ENCODE results near the gene CEP128.

CEP128 gene

DNA sequence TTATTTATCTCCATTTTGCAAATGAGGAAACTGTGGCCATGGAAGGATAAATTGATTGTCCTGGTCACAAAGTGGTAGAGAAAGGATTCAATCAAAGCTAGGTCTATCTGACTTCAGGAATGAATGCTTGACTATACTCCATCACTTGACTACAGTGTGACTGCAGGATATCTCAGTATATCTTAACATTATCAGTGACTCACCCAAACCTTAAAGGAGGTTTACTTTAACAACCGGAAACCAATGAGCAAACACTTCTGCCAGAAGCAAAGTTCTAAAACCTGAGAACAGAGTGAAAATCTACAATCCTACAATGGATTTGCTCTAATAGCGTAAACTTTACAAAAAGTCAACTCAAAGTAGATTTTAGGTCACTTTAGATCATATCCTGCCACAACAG lies 277.0 kb downstream of the CEP128 start:
- DNase-seq (ENCODE audit: low spot score), result no peak

DNA sequence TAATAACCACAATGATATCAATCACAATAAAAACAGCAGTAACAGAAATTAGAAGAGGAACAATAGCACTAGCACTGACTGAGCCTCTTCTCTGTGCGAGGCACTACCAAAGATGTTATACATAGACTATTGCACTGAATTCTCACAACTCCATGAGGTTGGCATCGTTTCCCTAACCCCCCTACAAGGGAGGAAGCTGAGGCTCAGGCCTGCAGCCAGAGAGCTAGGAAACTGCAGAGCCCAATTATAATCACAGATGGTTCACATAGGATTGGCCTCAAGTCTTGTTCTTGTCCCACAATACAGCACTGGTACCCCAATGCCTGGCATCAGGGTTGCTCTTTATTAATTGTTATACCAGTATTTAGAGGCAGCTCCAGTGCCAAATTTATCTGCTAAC lies 278.0 kb downstream of the CEP128 start:
- DNase-seq (ENCODE audit: low spot score), result no peak

DNA sequence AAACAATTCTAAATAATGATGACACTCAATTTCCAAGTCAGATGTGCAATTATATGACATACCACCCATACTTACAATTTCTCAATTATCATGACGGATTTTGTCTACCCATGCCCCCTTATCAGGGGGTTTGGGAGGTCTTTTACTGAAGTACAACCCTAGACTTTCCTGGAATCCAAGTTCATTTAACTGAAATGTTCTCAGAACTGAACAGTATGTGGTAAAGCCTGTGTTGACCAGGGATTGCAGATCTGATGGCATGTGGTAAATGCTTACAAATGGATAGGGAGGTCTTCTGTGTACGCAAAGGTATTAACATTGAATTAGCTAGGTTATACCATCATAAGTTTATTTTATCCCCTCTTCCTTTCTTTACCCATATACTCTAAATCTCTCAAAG lies 281.8 kb downstream of the CEP128 start:
- no peak for DNase-seq (ENCODE audit: low spot score)

DNA sequence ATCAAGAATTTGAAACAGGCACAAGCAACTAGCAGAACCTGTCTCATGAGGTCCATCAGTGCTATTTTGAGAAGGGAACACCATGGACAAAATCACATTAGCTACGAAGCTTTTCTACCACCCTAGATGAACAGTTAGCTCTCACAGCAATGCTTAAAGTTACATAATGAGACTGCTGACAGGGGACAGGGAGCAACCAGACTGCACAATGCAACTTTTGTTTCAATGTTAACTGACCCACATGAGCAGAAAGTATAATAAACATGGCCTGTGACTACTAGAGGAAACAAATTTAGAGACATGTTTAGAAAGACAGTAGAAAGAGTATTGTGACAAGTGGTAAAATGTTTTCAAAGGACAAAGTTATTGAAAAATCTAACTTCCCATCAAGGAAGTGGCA lies 282.8 kb downstream of the CEP128 start:
- DNase-seq (ENCODE audit: low spot score), result no peak

DNA sequence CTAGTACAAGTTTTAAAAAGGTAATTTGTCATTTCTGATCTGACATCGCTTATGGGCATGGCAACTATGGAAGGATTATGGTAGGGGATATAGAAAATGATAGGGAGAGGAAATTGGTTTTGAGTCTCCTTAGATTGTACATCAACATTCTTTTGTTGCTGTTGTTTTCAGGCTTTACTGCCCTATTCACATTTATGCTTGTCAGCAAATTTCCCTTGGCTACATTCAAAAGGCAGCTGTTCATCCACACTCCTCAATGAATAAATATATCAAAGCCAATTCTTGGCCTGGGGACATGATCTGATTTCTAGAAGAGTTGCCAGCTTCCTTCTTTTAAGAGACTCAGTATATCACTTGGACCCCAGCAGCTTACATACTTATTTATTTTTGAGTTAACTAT lies 283.4 kb downstream of the CEP128 start:
- no peak for DNase-seq (ENCODE audit: low spot score)

DNA sequence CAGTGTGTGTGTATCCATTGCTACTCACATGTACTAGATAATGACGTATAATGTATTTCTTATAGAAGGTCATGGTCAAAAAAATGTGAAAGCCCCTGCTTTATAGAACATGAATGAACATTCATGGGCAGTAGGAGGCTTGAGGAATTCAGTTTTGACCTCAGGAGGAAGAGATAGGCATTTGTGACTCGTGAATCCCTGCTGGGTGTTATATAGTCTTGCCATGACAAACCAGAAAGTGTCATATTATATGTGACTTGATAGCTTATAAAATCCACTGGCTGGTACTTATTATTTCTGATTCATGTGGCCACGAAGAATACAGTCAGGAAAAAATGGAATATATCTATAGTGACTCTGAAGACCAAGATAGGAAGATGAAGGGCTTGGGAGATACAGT lies 287.6 kb downstream of the CEP128 start:
- DNase-seq (ENCODE audit: low spot score), result no peak

DNA sequence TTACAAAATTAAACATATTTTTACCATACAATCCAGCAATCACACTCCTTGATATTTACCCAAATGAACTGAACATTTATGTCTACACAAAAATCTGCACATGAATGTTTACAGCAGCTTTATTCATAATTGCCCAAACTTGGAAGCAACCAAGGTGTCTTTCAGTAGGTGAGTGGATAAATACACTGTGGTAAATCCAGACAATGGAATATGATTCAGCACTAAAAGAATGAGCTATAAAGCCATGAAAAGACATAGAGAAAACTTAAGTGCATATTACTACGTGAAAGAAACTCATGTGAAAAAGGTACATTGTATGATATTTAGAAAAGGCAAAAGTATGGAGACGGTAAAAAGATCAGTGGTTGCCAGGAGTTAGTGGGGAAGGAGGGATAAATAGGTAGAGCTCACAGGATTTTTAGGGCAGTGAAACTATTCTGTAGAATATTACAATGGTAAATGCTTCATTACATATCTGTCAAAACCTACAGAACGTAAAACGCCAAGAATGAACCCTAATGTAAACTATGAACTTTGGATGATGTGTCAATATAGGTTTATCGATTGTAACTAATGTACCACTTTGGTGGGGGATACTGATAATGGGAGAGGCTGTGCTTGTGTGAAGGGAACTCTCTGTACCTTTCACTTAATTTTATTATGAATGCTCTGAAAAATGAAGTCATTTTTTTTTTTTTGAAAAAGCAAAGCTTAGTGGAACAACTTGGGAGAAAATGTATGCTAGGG lies 295.7 kb downstream of the CEP128 start:
- no peak for DNase-seq (ENCODE audit: low spot score)

DNA sequence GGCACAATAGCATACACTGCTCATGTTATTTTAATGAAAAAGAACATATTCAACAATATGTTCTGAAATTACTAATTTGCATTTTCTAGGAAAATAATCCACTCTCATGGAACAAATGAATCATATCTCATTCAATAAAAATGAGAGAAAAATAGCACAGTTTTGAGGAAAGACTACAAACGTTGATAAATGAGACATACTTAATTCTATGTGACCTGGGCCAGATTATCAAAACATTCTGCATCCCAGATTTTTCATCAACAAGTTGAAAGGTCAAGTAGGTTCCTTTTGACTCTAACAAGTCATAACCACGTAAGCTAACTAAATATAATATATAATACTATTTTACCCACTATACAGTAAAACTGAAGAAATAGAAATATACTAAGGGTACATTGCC lies 296.7 kb downstream of the CEP128 start:
- DNase-seq (ENCODE audit: low spot score), result no peak

DNA sequence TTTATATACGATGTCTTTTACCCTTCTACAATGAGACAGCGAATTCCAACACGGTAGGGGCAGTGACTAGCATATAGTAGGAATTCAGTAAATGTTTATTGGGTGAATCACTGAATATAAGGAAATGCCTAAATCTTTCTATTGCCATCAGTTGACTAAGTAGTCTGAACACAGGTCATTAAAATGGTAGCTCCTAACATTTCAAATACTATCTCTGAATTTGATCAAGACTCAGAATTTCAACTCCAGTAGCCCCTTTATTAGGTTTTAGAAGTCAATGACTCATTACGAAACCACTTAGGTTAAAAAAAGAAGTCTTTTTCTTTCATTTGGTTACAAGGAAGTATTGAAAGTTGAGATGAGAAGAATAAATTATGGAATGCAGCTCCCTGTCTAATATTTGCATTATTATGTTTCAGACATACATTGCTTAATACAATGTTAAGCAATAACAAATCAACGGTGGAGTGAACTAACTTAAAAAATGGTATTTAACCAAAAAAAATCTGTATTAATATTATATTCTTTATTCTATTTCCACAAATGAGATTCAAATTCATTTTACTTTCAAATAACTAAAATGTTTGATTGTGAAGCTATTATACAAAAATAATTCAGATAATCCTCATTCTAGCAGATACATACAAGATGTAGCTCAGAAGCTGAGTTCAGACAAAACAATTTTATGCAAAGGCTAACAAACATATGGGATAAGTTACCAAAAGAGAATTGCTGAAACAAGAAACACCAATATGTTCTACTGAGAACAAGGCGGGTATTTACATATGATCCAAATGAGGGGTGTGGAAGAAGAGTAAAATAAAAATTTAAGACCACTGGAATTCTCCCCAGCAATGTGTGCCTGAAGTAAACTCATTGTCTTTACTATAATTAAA lies 302.7 kb downstream of the CEP128 start:
- peak; percentile 89 for DNase-seq (ENCODE audit: low spot score)

DNA sequence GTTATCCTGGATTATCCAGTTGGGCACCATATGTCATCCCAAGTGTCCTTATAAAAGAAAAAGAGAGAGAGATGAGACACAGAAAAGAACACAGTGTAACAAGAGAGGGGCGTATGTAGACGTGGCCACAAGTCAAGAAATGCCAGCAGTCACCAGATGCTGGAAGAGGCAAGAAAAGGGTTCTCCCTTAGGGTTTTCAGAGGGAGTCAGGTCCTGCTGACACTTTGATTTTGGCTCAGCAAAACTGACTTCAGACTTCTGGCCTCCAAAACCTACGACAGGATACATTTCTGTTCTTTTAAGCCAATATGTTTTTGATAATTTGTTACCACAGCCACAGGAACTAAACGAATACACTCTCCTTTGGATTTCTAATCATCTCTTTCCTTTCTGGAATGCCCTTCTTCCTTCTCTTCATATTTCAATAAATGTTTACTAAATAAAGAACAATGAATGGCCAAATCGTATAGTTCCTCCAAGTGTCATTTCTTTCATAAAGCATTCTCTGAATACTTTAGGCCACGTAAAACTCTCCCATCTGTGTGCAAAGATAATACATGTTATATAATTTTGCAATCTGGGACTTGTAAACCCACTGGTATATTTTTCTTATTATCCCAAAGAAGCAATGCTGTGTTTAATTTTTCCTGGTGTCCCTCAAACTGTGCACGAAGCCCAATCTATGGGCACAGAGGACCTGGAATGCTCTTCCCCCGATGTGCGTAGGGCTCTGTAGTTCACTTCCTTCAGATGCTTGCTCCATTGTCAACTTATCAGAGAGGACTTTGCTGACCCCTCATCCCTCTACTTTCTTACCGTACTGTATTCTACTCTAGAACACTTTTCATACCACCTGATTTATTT lies 303.6 kb downstream of the CEP128 start:
- DNase-seq (ENCODE audit: low spot score), result no peak

DNA sequence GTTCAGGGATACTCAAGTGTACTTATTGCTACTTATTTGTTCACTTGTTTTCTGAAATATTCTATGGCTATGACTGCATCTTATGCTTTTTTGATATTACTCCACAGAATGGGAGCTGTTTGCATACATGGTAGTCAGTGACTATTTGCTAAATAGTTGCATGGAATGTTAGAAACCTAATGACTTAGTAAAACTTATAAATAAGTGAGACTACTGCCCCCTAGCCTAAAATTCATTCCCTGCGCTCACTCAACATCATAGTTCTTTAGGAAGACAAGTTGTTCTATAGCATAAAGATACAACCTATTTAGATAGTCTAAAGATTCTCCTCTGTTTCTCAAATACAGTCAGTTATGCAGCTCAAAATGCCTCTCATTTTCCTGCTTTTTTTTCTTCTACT lies 305.5 kb downstream of the CEP128 start:
- no peak for DNase-seq (ENCODE audit: low spot score)

DNA sequence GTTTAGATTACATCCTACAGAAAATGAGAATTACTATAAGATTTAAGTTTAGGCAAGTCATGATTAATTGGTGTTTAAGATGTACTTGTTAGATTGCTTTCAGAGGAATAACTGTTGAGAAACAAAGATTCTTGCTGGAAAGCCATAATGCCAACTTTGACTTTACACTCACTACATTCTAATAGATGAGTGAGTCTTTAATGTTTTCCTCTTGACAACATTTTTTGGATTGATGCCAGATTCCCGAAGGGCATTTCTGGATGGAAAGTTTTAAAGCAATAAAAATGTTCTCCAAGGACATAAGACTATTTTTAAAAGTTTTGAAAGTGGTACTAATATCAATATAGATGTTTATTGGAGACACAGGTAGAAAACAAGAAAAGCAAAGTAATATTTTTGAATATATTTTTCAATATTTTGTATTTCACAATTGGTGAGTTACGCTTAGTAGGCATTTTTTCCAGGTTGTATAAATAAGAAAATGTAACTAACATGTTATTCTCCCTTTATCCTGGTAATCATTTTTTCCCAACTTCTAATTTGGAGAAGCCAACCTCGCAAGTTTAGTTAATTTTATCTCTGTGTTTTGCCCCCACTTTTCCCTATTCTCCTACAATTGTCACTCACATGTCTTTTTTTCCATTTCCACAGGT lies 307.3 kb downstream of the CEP128 start:
- DNase-seq (ENCODE audit: low spot score), result peak; percentile 21

DNA sequence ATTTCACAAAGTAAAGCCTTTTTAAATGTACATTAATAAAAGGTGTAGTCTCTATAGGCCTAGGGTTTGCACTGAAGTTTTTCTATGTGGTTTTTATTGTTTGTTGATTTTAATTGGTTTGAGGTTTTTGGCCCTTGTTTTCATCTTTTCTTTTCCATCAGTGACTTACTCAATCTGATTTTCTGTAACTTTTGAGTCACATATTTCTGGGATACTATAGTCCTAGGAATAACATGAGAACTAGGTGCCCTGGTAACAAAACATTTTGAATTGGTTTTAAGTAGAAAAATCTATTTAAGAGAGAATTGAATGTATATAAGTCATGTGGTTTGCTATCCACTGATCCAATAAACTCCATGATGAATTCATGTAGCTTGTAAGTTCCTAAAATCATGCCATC lies 311.9 kb downstream of the CEP128 start:
- DNase-seq (ENCODE audit: low spot score), result no peak

DNA sequence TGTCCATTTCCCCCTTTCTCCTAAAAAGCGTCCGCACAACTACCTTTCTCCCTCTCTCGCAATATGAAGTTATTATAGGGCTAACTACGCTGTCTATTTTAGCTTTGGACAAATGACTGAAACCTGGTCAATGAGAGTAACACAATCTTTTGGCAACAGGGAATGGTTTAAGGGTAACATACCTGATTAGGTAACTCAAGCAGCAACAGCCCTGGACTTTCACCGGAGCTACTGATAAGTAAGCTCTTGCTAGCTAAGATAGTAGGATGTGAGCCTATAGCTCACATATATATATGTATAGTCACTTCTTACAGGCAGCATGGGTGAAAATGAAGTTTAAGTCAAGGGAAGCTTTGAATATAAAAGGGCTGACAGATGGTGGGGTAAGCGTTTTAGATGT lies 313.0 kb downstream of the CEP128 start:
- DNase-seq (ENCODE audit: low spot score), result no peak

DNA sequence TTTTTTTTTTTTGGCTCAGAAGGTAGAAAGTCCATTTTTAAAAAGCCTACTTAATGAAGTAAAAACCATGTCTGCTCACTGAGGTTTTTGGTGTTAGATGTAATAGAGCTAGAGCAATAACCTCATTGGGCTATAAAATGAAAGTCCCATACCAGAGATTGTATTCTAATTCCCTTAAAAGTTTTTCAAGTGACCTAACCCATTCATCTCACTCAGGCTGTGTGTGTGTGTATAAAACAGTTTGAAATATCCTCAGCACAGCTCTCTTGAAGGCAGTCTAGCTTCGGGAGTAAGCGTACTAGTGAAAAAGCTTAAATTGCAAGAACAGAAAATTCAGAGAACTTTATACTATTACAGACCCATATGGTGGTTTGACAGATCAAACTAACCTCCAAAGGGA lies 313.8 kb downstream of the CEP128 start:
- no peak for DNase-seq (ENCODE audit: low spot score)

DNA sequence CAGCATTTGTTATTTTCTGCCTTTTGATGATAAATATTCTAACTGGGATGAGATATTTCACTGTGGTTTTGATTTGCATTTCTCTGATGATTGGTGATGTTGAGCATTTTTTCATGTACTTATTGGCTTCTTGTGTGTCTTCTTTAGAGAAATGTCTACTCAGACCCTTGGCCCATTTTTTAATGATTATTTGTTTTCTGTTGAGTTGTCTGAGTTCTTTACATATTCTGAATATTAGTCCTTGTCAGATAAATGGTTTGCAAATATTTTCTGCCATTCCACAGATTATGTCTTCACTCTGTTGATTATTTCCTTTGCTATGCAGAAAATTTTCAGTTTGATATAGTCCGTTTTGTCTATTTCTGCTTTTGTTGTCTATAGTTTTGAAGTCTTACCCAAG lies 317.0 kb downstream of the CEP128 start:
- no peak for DNase-seq (ENCODE audit: low spot score)

DNA sequence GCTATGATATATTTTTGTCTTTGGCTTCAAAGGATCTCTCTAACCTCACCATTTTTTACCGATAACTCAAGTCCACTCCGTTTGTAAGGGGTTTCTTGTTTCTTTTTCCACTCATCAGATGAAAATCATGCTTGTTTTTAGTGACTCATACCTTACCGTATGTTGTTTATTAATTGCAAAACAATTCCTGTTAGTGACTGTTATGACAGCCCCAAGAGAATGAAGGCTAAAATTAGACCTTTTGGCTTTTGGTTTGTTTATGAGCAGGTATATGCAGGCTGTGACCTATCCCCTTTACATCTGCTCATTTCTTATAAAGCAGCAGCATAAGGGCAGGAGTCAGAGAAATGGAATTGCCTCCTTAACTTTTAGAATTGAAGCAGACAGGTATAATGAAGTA lies 319.8 kb downstream of the CEP128 start:
- DNase-seq (ENCODE audit: low spot score), result peak; percentile 38

DNA sequence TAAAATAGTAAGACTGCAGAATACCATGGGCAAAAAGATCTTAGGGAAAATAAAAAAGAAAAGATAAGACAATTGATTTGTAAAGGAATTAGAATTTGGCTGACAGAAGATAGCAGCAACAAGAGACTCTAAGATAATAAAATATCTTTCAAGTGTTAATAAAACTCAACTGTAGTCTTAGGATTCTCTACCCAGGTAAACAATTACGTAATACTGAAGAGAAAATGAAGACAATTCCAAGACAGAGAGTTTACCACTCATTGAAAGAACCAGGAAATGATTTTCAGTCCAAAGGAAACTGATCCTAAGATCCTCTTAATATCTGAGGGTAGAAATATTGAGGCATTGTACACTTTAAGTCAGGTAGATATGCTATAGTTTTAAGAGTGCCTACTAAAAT lies 321.1 kb downstream of the CEP128 start:
- no peak for DNase-seq (ENCODE audit: low spot score)

DNA sequence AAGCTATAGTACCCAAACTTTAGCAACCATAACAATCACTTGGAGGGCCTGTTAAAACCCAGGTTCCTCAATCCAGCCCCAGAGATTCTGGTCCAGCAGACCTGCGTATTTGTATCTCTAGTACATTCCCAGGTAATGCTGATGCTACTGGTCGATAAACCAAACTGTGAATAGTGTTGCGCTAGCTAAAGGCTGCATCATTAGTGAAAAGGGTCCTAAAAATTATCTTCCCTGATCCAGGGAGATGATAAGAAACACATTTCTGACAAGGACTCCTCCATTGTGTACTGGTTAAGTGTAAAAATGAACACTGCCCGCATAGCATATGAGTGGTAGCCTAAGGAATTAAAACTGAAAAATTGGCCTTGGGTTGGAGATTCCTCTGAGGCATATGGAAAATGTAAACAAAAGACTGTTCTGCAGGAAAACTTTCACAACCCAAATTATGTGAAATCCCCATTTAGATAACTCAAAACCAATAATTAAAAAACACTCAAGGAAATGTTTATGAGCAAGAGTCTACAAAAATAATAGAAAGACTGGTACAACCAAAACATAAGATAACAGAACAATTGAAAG lies 322.7 kb downstream of the CEP128 start:
- no peak for DNase-seq (ENCODE audit: low spot score)

DNA sequence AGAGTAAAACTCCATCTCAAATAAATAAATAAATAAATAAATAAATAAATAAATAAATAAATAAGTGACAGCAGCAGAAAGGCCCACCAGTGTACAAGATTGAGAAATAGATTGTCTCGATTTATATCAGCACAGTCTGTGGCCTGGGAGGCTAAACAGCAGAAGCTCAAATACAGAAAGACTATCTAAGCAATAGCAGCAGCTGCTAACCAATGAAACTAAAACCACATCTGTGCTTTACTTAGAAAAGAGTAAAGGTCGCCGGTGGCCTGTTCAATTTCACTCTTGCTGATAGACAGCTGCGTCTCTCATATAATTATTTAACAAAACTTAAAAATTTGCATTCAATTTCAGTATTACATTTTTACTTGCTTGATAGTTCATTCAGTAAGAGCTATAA lies 325.7 kb downstream of the CEP128 start:
- DNase-seq (ENCODE audit: low spot score), result no peak

DNA sequence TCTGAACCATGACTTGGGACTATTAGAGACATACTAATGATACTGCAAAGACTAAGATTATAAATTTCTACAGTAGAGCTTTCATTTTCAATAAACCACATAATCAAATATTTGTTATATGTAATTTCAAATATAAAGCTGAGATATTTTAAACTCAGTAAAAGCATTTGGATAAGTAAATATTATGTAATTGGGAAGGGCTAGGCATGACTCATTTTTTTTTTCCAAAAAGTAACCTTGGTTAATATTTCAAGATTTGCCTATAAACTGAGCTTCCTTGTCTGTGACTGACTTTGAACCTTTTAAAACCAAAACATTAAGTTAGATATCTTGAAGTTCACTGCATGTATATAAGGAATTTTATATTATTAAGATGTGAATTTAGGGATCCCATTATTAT lies 332.5 kb downstream of the CEP128 start:
- no peak for DNase-seq (ENCODE audit: low spot score)

DNA sequence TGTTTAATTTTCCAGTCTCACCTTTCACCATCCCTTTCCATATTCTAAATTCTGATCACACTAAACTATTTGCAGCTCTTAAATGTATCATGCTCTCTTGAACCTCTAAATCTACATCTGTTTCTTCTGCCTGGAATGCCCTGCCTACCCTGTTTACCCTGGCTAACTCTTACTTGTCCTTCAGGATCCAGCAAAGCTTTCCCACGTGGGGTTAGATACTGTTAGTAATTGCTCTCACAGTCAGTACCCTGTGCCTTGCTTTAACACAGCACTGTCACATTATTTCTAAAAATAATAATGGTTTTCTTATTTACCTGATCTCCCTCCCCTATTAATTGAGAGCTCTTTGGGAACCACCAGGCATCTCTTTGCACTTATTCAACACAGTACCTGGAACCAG lies 333.0 kb downstream of the CEP128 start:
- no peak for DNase-seq (ENCODE audit: low spot score)
